Measurements from ENCODE around the gene UVRAG.

Gene UVRAG

DNA sequence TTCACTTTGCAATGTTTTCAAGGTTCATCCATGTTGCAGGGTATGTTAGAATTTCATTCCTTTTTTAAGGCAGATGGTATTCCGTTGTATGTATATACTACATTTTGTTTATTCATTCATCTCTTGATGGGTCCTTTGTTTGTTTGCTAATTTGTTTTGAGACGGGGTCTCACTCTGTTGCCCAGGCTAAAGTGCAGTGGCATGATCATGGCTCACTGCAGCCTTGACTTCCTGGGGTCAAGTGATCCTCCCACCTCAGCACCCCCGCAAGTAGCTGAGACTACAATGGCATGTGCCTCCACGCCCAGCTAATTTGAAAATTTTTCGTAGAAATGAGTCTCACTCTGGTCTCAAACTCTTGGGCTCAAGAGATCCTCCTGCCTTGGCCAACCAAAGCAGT lies 6.2 kb downstream of the UVRAG start:
- Histone ChIP-seq H3K27ac (ENCODE audit: low read depth, low read length) (peak overlapping the region; percentile 97), H4K20me1 (ENCODE audit: low read depth, low read length) (no peaks in the 10 kb centered on the region), H3K36me3 (ENCODE audit: low read length) (0 out of 2 replicates have a peak, but pooled peaks cover 4% of the 10 kb centered on the region), H2AFZ (ENCODE audit: low read depth, low read length, severe bottlenecking) (no peak overlapping the region), H3F3A (ENCODE audit: insufficient read depth) (peaks cover 36% of the 10 kb centered on the region), H3K4me3 (ENCODE audit: insufficient read depth, low read length, poor library complexity, severe bottlenecking) (no peak overlapping the region), H3K9me2 (replicated peaks; ENCODE audit: insufficient read depth, low read length) (no peaks in the 10 kb centered on the region), H3K79me2 (ENCODE audit: insufficient read depth, low read length) (peaks cover 93% of the 10 kb centered on the region), H3K27me3 (ENCODE audit: low read length) (no peaks in the 10 kb centered on the region), H3K9ac (ENCODE audit: low read length) (no peak overlapping the region), H3K9me3 (ENCODE audit: insufficient read depth, low read length) (no peaks in the 10 kb centered on the region), H3K4me2 (ENCODE audit: low read depth, low read length, poor library complexity, severe bottlenecking) (no peak overlapping the region)
- no peak for TF ChIP-seq EZH2phosphoT487 (conservative IDR thresholded peaks at IDR 0.05; ENCODE audit: low read length)
- no peak for TF ChIP-seq CTCF (IDR thresholded peaks at IDR 0.05; ENCODE audit: insufficient read depth, low read length, poor library complexity, severe bottlenecking)

GRCh38 chr11:75822541-75822940 lies 7.5 kb downstream of the UVRAG start:
- TF ChIP-seq EZH2phosphoT487 (conservative IDR thresholded peaks at IDR 0.05; ENCODE audit: low read length) (no peak), CTCF (IDR thresholded peaks at IDR 0.05; ENCODE audit: insufficient read depth, low read length, poor library complexity, severe bottlenecking) (no peak)
- H3K9me2 ChIP-seq (replicated peaks; ENCODE audit: insufficient read depth, low read length), result no peaks in the 10 kb centered on the region
- H3K4me3 ChIP-seq (ENCODE audit: insufficient read depth, low read length, poor library complexity, severe bottlenecking), result no peak overlapping the region
- peak overlapping the region; percentile 91 for H3K4me2 ChIP-seq (ENCODE audit: low read depth, low read length, poor library complexity, severe bottlenecking)
- H3K9me3 ChIP-seq (ENCODE audit: insufficient read depth, low read length), result no peaks in the 10 kb centered on the region
- H3K27me3 ChIP-seq (ENCODE audit: low read length), result no peaks in the 10 kb centered on the region
- no peaks in the 10 kb centered on the region for H4K20me1 ChIP-seq (ENCODE audit: low read depth, low read length)
- no peak overlapping the region for H2AFZ ChIP-seq (ENCODE audit: low read depth, low read length, severe bottlenecking)
- peaks cover 36% of the 10 kb centered on the region for H3F3A ChIP-seq (ENCODE audit: insufficient read depth)
- H3K36me3 ChIP-seq (ENCODE audit: low read length), result 0 out of 2 replicates have a peak, but pooled peaks cover 4% of the 10 kb centered on the region
- H3K27ac ChIP-seq (ENCODE audit: low read depth, low read length), result peak overlapping the region; percentile 97
- no peak overlapping the region for H3K9ac ChIP-seq (ENCODE audit: low read length)
- peaks cover 93% of the 10 kb centered on the region for H3K79me2 ChIP-seq (ENCODE audit: insufficient read depth, low read length)

- Histone ChIP-seq H4K20me1 (ENCODE audit: low read depth, low read length) (no peaks in the 10 kb centered on the region), H2AFZ (ENCODE audit: low read depth, low read length, severe bottlenecking) (no peak overlapping the region), H3K9me2 (replicated peaks; ENCODE audit: insufficient read depth, low read length) (no peaks in the 10 kb centered on the region), H3F3A (ENCODE audit: insufficient read depth) (peaks cover 32% of the 10 kb centered on the region), H3K9ac (ENCODE audit: low read length) (peak overlapping the region; percentile 17), H3K27ac (ENCODE audit: low read depth, low read length) (peak overlapping the region; percentile 97), H3K27me3 (ENCODE audit: low read length) (no peaks in the 10 kb centered on the region), H3K4me3 (ENCODE audit: insufficient read depth, low read length, poor library complexity, severe bottlenecking) (no peak overlapping the region), H3K79me2 (ENCODE audit: insufficient read depth, low read length) (peaks cover 93% of the 10 kb centered on the region), H3K36me3 (ENCODE audit: low read length) (0 out of 2 replicates have a peak, but pooled peaks cover 4% of the 10 kb centered on the region), H3K4me2 (ENCODE audit: low read depth, low read length, poor library complexity, severe bottlenecking) (peak overlapping the region; percentile 91), H3K9me3 (ENCODE audit: insufficient read depth, low read length) (no peaks in the 10 kb centered on the region)
- TF ChIP-seq EZH2phosphoT487 (conservative IDR thresholded peaks at IDR 0.05; ENCODE audit: low read length) (no peak), CTCF (IDR thresholded peaks at IDR 0.05; ENCODE audit: insufficient read depth, low read length, poor library complexity, severe bottlenecking) (no peak)
These were observed 8.4 kb downstream of the UVRAG start for GRCh38 chr11:75823415-75823814.
